PC-9 (cell line): ENCODE measurements around the gene MARS1. TPM values are rescaled to one million over a fixed set of nuclear protein-coding genes. Genes with fewer than 3 reads are reported as not detected.

Source experiments
- BruUV-seq: library from RNA; stranded (reverse); fragments of 400-500 nt; replicated peaks from 2 replicates; lab custom pipeline; 2021; lab: Mats Ljungman, UMichigan
- CTCF ChIA-PET: fragments of 300-600 bp; sonication (Branson Sonifier 250); formaldehyde crosslinking; loops from one replicate; lab custom pipeline; 2022; ENCODE audit warnings: antibody characterized with exemption; lab: Charles Lee
- POLR2A ChIA-PET: fragments of 300-600 bp; sonication (Branson Sonifier 250); formaldehyde crosslinking; loops from one replicate; lab custom pipeline; 2022; ENCODE audit warnings: antibody characterized with exemption; ENCODE audit not compliant: unreplicated experiment; lab: Charles Lee
- DNase-seq, 2 experiments: peaks; one replicate each; pipeline versions ENCODE4 v3.0.0 to v3.0.0-alpha.2; 2015 to 2022; ENCODE audit warnings: mixed read lengths in 1 of 2
- H2AFZ ChIP-seq: fragments of 200-600 bp; sonication (generic); 2 replicates; pipeline ENCODE4 v1.8.1; 2017; ENCODE audit warnings: antibody characterized with exemption
- H3F3A ChIP-seq: fragments of 200-600 bp; sonication (generic); 2 replicates; pipeline ENCODE4 v1.8.1; 2017; ENCODE audit warnings: antibody characterized with exemption, mild to moderate bottlenecking, low read depth; ENCODE audit not compliant: insufficient read depth
- H3K27ac ChIP-seq: fragments of 200-600 bp; sonication (generic); 2 replicates; pipeline ENCODE4 v1.6.1; 2016; ENCODE audit warnings: mixed run types
- H3K27me3 ChIP-seq: fragments of 200-600 bp; sonication (generic); 2 replicates; pipeline ENCODE4 v1.6.1; 2016; ENCODE audit warnings: low read depth, mixed run types; ENCODE audit not compliant: insufficient read depth
- H3K36me3 ChIP-seq: fragments of 200-600 bp; sonication (generic); 2 replicates; pipeline ENCODE4 v1.6.1; 2016; ENCODE audit warnings: low read depth, mixed run types
- H3K4me1 ChIP-seq: fragments of 200-600 bp; sonication (generic); replicated peaks from 2 replicates; pipeline ENCODE4 v1.6.1; 2016; ENCODE audit warnings: mixed run types; ENCODE audit not compliant: insufficient read depth
- H3K4me2 ChIP-seq: fragments of 200-600 bp; sonication (generic); 2 replicates; pipeline ENCODE4 v1.6.1; 2017; ENCODE audit warnings: mixed run types
- H3K4me3 ChIP-seq: fragments of 200-600 bp; sonication (generic); 2 replicates; pipeline ENCODE4 v1.6.1; 2016; ENCODE audit warnings: mixed run types
- H3K79me2 ChIP-seq: fragments of 200-600 bp; sonication (generic); 2 replicates; pipeline ENCODE4 v1.6.1; 2017; ENCODE audit warnings: low read depth, mixed run types
- H3K9me2 ChIP-seq: fragments of 200-600 bp; sonication (generic); 2 replicates; pipeline ENCODE4 v1.8.1; 2017; ENCODE audit warnings: mild to moderate bottlenecking; ENCODE audit not compliant: insufficient read depth
- H3K9me3 ChIP-seq: fragments of 200-600 bp; sonication (generic); 2 replicates; pipeline ENCODE4 v1.8.1; 2016; ENCODE audit warnings: low read depth; ENCODE audit not compliant: insufficient read depth
- H4K20me1 ChIP-seq: fragments of 200-600 bp; sonication (generic); 2 replicates; pipeline ENCODE4 v1.8.1; 2017; ENCODE audit not compliant: insufficient read depth
- CTCF ChIP-seq: fragments of 200-600 bp; sonication (generic); conservative IDR thresholded peaks from 2 replicates; pipeline ENCODE4 v1.6.1; 2017; ENCODE audit warnings: mixed run types, antibody characterized with exemption, mild to moderate bottlenecking, moderate library complexity
- EZH2 ChIP-seq: fragments of 200-600 bp; sonication (generic); IDR thresholded peaks from 2 replicates; pipeline ENCODE4 v1.8.0; 2017; ENCODE audit warnings: antibody characterized with exemption, low read depth
- intact Hi-C: fragments of 100-400 bp; cut with micrococcal nuclease; formaldehyde crosslinking; loops from one replicate; pipeline ENCODE4 v1.10.0; 2022; ENCODE audit not compliant: unreplicated experiment
- total RNA-seq: library from RNA; stranded (reverse); gene quantifications from 2 replicates; pipeline ENCODE4 v1.2.3, GENCODE V29; 2021

Gene MARS1
- total RNA-seq, 1 experiment from 2014 or later: 307 TPM

- Histone ChIP-seq H3K9me3 (no peaks in the 10 kb centered on the region), H3K36me3 (peaks cover 7% of the 10 kb centered on the region), H2AFZ (no peak overlapping the region), H3K4me2 (no peak overlapping the region), H3K79me2 (peaks cover 27% of the 10 kb centered on the region), H3K27me3 (no peaks in the 10 kb centered on the region), H3K4me3 (no peak overlapping the region), H4K20me1 (peaks cover 10% of the 10 kb centered on the region; the same call in 1 of the 2 replicates), H3F3A (peaks cover 9% of the 10 kb centered on the region; the same call in 1 of the 2 replicates), H3K9me2 (no peaks in the 10 kb centered on the region), H3K4me1 (peaks cover 9% of the 10 kb centered on the region), H3K27ac (no peak overlapping the region)
- no peak for DNase-seq
- BruUV-seq: no TSS peak
- ChIA-PET POLR2A (no interaction called here), CTCF (no interaction called here)
- TF ChIP-seq EZH2: no peak
- TF ChIP-seq CTCF: no peak
- intact Hi-C loops: no loop called here
Observed at GRCh38 chr12:57541717-57542116, 53.8 kb downstream of the MARS1 start.

GRCh38 chr12:57543581-57543980 is 55.7 kb downstream of the MARS1 start:
- Histone ChIP-seq H2AFZ (no peak overlapping the region), H3K9me2 (no peaks in the 10 kb centered on the region), H3K4me1 (peaks cover 9% of the 10 kb centered on the region), H3K27me3 (no peaks in the 10 kb centered on the region), H3K36me3 (peaks cover 7% of the 10 kb centered on the region), H4K20me1 (peaks cover 10% of the 10 kb centered on the region; the same call in 1 of the 2 replicates), H3K79me2 (peaks cover 29% of the 10 kb centered on the region), H3K9me3 (no peaks in the 10 kb centered on the region), H3K4me3 (no peak overlapping the region), H3F3A (peaks cover 13% of the 10 kb centered on the region; the same call in 1 of the 2 replicates), H3K4me2 (no peak overlapping the region), H3K27ac (no peak overlapping the region)
- CTCF ChIA-PET: no interaction called here
- intact Hi-C loops: no loop called here
- TF ChIP-seq CTCF (no peak), EZH2 (no peak)
- DNase-seq: no peak
- BruUV-seq: no TSS peak
- POLR2A ChIA-PET: no interaction called here

DNA sequence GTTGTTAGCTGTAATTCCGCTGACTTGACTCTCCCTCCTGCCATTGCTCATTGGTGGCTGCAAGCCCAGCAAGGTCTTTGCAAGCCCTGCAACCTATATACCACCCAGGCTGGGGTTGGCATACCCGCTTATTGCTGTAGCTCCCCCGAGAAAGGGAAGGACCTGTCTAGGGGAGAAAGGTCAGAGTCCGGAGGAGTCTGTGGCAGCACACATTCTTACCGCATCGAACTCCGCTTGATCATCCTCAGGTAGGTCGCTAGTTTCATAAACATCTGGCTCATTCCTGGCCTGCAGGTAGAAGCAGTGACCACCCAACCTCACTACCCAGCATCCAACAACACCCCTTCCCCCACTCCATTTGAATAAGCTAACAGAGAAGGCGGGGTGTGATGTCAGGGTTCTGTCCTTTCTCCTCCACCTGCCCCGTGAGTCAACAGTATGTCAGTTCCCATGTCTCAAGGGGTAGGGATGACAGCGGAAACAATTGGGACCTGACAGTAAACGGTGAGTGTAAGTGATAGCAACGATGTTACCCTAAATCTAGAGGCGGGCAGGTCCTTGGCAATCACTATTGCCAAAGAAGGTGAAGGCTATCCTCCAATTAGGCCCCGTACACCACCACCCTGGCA is 58.1 kb downstream of the MARS1 start:
- Histone ChIP-seq H3K9me2 (no peaks in the 10 kb centered on the region), H3K79me2 (peaks cover 29% of the 10 kb centered on the region), H3K4me2 (peak overlapping the region; percentile 76), H3K9me3 (no peaks in the 10 kb centered on the region), H3K27ac (peak overlapping the region; percentile 45), H3K27me3 (no peaks in the 10 kb centered on the region), H4K20me1 (peaks cover 10% of the 10 kb centered on the region; the same call in 1 of the 2 replicates), H3K4me1 (peaks cover 9% of the 10 kb centered on the region), H3K4me3 (peak overlapping the region; percentile 59), H3K36me3 (peaks cover 7% of the 10 kb centered on the region), H3F3A (peaks cover 13% of the 10 kb centered on the region; the same call in 1 of the 2 replicates), H2AFZ (peak overlapping the region; percentile 88)
- CTCF ChIA-PET: interaction anchor here (0.7 kb wide), 1 partner anchor 1720 kb away, joined by 11 read pairs; no protein-coding TSS in a partner anchor
- TF ChIP-seq EZH2 (no peak), CTCF (no peak)
- intact Hi-C loops: loop anchor here (2.0 kb wide), 2 partner anchors 23 to 45 kb away; partner anchors contain the start of genes MBD6 and PIP4K2C
- POLR2A ChIA-PET: no interaction called here
- BruUV-seq: TSS peak; percentile 37
- no peak for DNase-seq
